ENCODE results near the gene DHX8. TPM values are rescaled to one million over a fixed set of nuclear protein-coding genes. Genes with fewer than 3 reads are reported as not detected.

Gene DHX8
- total RNA-seq, 1 experiment from 2014 or later: 53.5 TPM

- no peak for DNase-seq (ENCODE audit: low read depth, low spot score)
- Histone ChIP-seq H3K4me3 (replicated peaks in 1 of 2; ENCODE audit: low read depth in 1 of 2, low read length in 2 of 2) (no peak overlapping the region), H3K9ac (ENCODE audit: low read length) (no peak overlapping the region), H4K20me1 (ENCODE audit: insufficient read depth) (no peaks in the 10 kb centered on the region), H3K27ac (ENCODE audit: low read depth, low read length) (no peak overlapping the region), H3K4me1 (ENCODE audit: control insufficient read depth in 1 of 2, insufficient read depth in 2 of 2, low read length in 2 of 2) (peaks cover 27 to 30% of the 10 kb centered on the region in 2 experiments), H3K9me3 (ENCODE audit: control insufficient read depth in 1 of 2, insufficient read depth in 1 of 2, low read depth in 1 of 2, low read length in 2 of 2) (no peaks in the 10 kb centered on the region), H3K4me2 (ENCODE audit: low read length) (no peak overlapping the region), H3K79me2 (ENCODE audit: insufficient read depth, low read length) (no peaks in the 10 kb centered on the region), H3K36me3 (ENCODE audit: control insufficient read depth in 1 of 2, insufficient read depth in 2 of 2, low read length in 2 of 2) (peaks cover 4 to 10% of the 10 kb centered on the region in 2 experiments; a peak in 2 of 4 replicates), H3K27me3 (ENCODE audit: insufficient read depth, low read length) (no peaks in the 10 kb centered on the region), H2AFZ (ENCODE audit: low read depth, low read length, poor library complexity, severe bottlenecking) (no peak overlapping the region), H3K9me2 (ENCODE audit: insufficient read depth) (no peaks in the 10 kb centered on the region)
- TF ChIP-seq SIN3A (IDR thresholded peaks at IDR 0.05; ENCODE audit: low read depth): no peak
- TF ChIP-seq CEBPB (IDR thresholded peaks at IDR 0.05; ENCODE audit: low read depth): no peak
- TF ChIP-seq ZFX (IDR thresholded peaks at IDR 0.05): no peak
- no peak for TF ChIP-seq EGR1 (IDR thresholded peaks at IDR 0.05; ENCODE audit: low read depth)
- no peak for TF ChIP-seq SRF (IDR thresholded peaks at IDR 0.05; ENCODE audit: low read depth)
- TF ChIP-seq TCF7L2 (IDR thresholded peaks at IDR 0.05; ENCODE audit: borderline replicate concordance, extremely low read depth, insufficient read depth, insufficient read length): no peak
- CTCF ChIA-PET: no interaction called here
- intact Hi-C loops (cut with micrococcal nuclease): no loop called here
- RAD21 ChIA-PET (ENCODE audit: low non-redundant PET in 1 of 2, low total read pairs in 2 of 2, uncharacterized antibody in 2 of 2, unreplicated experiment in 2 of 2): no interaction called here
- POLR2A ChIA-PET: no interaction called here
- no TSS peak for BruUV-seq (replicated peaks)
- no peak for ATAC-seq
These were observed 51.1 kb downstream of the DHX8 start for GRCh38 chr17:43534909-43535308.

- peaks cover 22 to 23% of the 10 kb centered on the region in 2 experiments for H3K4me1 ChIP-seq (ENCODE audit: control insufficient read depth in 1 of 2, insufficient read depth in 2 of 2, low read length in 2 of 2)
- intact Hi-C loops (cut with micrococcal nuclease): no loop called here
- H3K9me3 ChIP-seq (ENCODE audit: control insufficient read depth in 1 of 2, insufficient read depth in 1 of 2, low read depth in 1 of 2, low read length in 2 of 2): no peaks in the 10 kb centered on the region
- H3K4me3 ChIP-seq (replicated peaks in 1 of 2; ENCODE audit: low read depth in 1 of 2, low read length in 2 of 2): no peak overlapping the region
- no peak overlapping the region for H3K9ac ChIP-seq (ENCODE audit: low read length)
- H3K27me3 ChIP-seq (ENCODE audit: insufficient read depth, low read length): no peaks in the 10 kb centered on the region
- H2AFZ ChIP-seq (ENCODE audit: low read depth, low read length, poor library complexity, severe bottlenecking): no peak overlapping the region
- POLR2A ChIA-PET: no interaction called here
- RAD21 ChIA-PET (ENCODE audit: low non-redundant PET in 1 of 2, low total read pairs in 2 of 2, uncharacterized antibody in 2 of 2, unreplicated experiment in 2 of 2): no interaction called here
- DNase-seq (ENCODE audit: low read depth, low spot score) (no peak), ATAC-seq (peak; percentile 44)
- peaks cover 6% of the 10 kb centered on the region; the same call in 1 of the 2 replicates for H3K79me2 ChIP-seq (ENCODE audit: insufficient read depth, low read length)
- no peaks in the 10 kb centered on the region for H4K20me1 ChIP-seq (ENCODE audit: insufficient read depth)
- no peaks in the 10 kb centered on the region for H3K9me2 ChIP-seq (ENCODE audit: insufficient read depth)
- CTCF ChIA-PET: no interaction called here
- H3K27ac ChIP-seq (ENCODE audit: low read depth, low read length): peak overlapping the region; percentile 22
- TF ChIP-seq JUND (IDR thresholded peaks at IDR 0.05) (no peak; the same call in 1 of the 2 replicates), EGR1 (IDR thresholded peaks at IDR 0.05; ENCODE audit: low read depth) (no peak), EZH2phosphoT487 (IDR thresholded peaks at IDR 0.05; ENCODE audit: borderline replicate concordance) (no peak), ATF3 (IDR thresholded peaks at IDR 0.05) (no peak), RAD21 (IDR thresholded peaks at IDR 0.05; ENCODE audit: low read depth) (no peak), POLR2A (IDR thresholded peaks at IDR 0.05; ENCODE audit: borderline replicate concordance, extremely low read depth, insufficient read depth, insufficient read length) (no peak), TCF7L2 (IDR thresholded peaks at IDR 0.05; ENCODE audit: borderline replicate concordance, extremely low read depth, insufficient read depth, insufficient read length) (no peak)
- no TSS peak for BruUV-seq (replicated peaks)
- peaks cover 4 to 5% of the 10 kb centered on the region in 2 experiments; a peak in 1 of 4 replicates for H3K36me3 ChIP-seq (ENCODE audit: control insufficient read depth in 1 of 2, insufficient read depth in 2 of 2, low read length in 2 of 2)
- H3K4me2 ChIP-seq (ENCODE audit: low read length): peak overlapping the region; percentile 36
These were observed 52.6 kb downstream of the DHX8 start for GRCh38 chr17:43536236-43536992.

All from HCT116 (cell line).